NB4 (cell line): ENCODE measurements around the gene EIF6.

Source experiments
- DNase-seq: peaks from one replicate; pipeline ENCODE4 v3.0.0; 2010; ENCODE audit warnings: low read depth
- H3K4me3 ChIP-seq: one replicate; pipeline ENCODE4 v1.5.1; 2011; ENCODE audit warnings: mild to moderate bottlenecking, low read depth, low read length, moderate library complexity
- CTCF ChIP-seq: IDR thresholded peaks from one replicate; pipeline ENCODE4 v1.5.1; 2012; ENCODE audit warnings: low read depth, low read length
- MYC ChIP-seq: IDR thresholded peaks from 2 replicates; pipeline ENCODE4 v1.6.1; 2011; ENCODE audit warnings: low read depth, low read length
- POLR2A ChIP-seq: IDR thresholded peaks from 2 replicates; pipeline ENCODE4 v1.6.1; 2011; ENCODE audit warnings: mild to moderate bottlenecking; ENCODE audit not compliant: insufficient read length; ENCODE audit errors: extremely low read depth
- TF ChIP-seq, protein P1 (sequence below): IDR thresholded peaks from 2 replicates; pipeline ENCODE4 v1.6.1; 2011; ENCODE audit warnings: low read depth, low read length

Gene EIF6

DNA sequence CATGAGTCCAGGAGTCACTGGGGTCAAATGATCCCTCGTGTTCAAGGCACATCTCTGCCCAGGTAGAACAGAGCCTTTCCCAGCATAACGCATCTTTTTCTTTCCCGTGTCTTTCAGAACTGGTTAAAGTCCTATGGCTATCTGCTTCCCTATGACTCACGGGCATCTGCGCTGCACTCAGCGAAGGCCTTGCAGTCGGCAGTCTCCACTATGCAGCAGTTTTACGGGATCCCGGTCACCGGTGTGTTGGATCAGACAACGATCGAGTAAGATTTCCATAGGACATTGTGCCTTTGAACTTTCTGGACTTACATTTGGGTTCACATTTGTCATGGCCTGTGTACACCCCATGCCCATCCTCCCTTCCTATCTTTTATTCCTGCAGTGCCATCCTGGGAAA lies 37.8 kb downstream of the EIF6 start:
- H3K4me3 ChIP-seq = no peak overlapping the region
- TF ChIP-seq CTCF (no peak), POLR2A (no peak), MYC (no peak)
- TF ChIP-seq, protein P1, sequence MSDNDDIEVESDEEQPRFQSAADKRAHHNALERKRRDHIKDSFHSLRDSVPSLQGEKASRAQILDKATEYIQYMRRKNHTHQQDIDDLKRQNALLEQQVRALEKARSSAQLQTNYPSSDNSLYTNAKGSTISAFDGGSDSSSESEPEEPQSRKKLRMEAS = no peak
- DNase-seq = no peak

DNA sequence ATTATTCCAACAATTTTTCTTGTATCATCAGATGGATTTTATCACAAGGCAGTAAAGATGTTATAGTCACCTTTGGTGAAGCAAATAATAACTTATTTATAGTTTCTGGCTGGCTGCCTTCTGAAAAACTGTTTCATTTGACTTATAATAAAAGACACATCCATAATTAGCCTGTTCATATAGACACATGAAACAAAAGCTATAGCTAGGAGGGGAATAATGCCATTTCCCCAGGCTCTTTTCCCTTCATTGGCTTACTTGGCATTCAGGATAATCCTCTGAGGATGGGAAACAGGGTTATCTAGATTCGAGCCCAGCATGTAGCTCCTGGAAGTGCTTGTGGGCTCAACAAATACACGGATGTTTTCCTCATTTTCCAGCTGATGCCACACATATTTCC lies 40.6 kb downstream of the EIF6 start:
- TF ChIP-seq MYC = no peak
- TF ChIP-seq, protein P1 = no peak
- H3K4me3 ChIP-seq = no peak overlapping the region
- no peak for DNase-seq

- DNase-seq = no peak
- TF ChIP-seq POLR2A (no peak), MYC (no peak), CTCF (no peak)
- TF ChIP-seq, protein P1 = no peak
- H3K4me3 ChIP-seq = no peak overlapping the region
Observed at GRCh38 chr20:35243317-35243716, 41.3 kb downstream of the EIF6 start.

GRCh38 chr20:35240811-35241293 lies 43.7 kb downstream of the EIF6 start:
- H3K4me3 ChIP-seq = no peak overlapping the region
- TF ChIP-seq, protein P1 = no peak
- TF ChIP-seq POLR2A (no peak), MYC (no peak), CTCF (no peak)
- no peak for DNase-seq

DNA sequence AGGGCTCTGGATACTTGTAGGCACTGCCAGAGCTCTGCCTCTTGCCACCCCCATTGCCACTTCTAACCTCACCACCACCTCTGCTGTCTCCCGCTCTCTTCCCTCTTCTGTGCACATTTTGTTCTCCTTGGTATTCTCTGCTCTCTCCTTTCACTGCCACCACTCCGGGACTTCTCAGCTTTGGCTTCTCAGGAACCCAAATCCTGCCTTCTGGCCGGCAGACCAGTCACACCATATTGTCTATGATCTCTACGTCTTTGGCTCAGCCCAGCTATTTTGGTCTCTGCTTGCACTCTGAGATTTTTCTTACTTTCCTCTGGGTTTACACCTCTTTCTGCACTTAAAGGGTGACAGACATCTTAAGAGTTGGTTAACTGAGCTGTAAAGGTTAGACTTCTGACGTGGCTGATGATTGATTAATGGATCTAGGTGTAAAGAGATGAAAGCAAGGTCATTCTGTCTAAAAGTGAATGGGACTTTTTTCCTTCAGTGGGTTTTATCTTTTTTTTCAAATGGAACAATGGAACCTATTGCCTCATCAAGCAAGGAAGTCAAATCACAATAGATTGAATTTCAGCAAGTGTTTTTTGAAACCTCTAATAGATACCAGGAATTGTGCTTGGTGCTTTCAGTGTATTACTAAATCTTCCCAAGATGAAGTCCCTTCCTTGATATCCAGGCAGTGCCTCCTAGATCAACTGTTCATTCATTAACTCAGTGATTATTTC lies 44.3 kb downstream of the EIF6 start:
- H3K4me3 ChIP-seq = no peak overlapping the region
- no peak for TF ChIP-seq MYC
- no peak for TF ChIP-seq POLR2A
- TF ChIP-seq, protein P1 = no peak
- no peak for TF ChIP-seq CTCF
- DNase-seq = no peak

DNA sequence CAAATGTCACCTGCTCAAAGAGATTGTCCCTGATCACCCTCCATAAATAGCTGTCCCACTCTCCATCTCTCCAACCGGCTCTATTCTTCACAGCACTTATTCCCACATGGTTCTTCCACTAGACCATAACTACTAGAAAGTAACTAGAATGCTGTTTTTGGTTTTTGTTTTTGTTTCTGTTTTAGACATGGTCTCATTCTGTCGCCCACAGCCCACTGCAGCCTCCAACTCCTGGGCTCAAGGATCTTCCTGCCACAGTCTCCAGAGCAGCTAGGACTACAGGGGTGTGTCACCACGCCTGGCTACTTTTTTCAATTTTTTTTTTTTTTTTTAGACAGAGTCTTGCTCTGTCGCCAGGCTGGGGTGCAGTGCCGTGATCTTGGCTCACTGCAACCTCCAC lies 45.8 kb downstream of the EIF6 start:
- no peak overlapping the region for H3K4me3 ChIP-seq
- no peak for TF ChIP-seq POLR2A
- no peak for TF ChIP-seq CTCF
- DNase-seq = no peak
